GM21528 (cell line): ENCODE data around the gene SECISBP2L.
A peak's percentile ranks its signal among the peaks of the same experiment; 100 is the strongest.

Experiments used
- ATAC-seq: cut with Tn5 transposase; IDR thresholded peaks from one replicate; pipeline ENCODE4 v1.9.1; 2021; ENCODE audit warnings: mild to moderate bottlenecking, moderate library complexity; ENCODE audit not compliant: unreplicated experiment, low FRiP score

Gene SECISBP2L

GRCh38 chr15:48968066-48968465 is 78.2 kb downstream of the SECISBP2L start:
- ATAC-seq = no peak

GRCh38 chr15:48967336-48967735 is 78.9 kb downstream of the SECISBP2L start:
- ATAC-seq = no peak

GRCh38 chr15:48966595-48967301 is 79.5 kb downstream of the SECISBP2L start:
- peak; percentile 78 for ATAC-seq

GRCh38 chr15:48965972-48966371 is 80.3 kb downstream of the SECISBP2L start:
- ATAC-seq = peak; percentile 47

- ATAC-seq = no peak
Observed at GRCh38 chr15:48964898-48965297, 81.3 kb downstream of the SECISBP2L start.

- no peak for ATAC-seq
Observed at GRCh38 chr15:48963524-48964113, 82.6 kb downstream of the SECISBP2L start, which contains the start of gene SHC4. Gene SHC4, minus strand, starts transcription at chr15:48963919. Its CDS starts 904 bp downstream, at chr15:48963015.

GRCh38 chr15:48962662-48963523 is 83.4 kb downstream of the SECISBP2L start:
- no peak for ATAC-seq

GRCh38 chr15:48955967-48956366 is 90.3 kb downstream of the SECISBP2L start:
- ATAC-seq = no peak

- no peak for ATAC-seq
Observed at GRCh38 chr15:48955370-48955769, 90.9 kb downstream of the SECISBP2L start.

- no peak for ATAC-seq
Observed at GRCh38 chr15:48954538-48954937, 91.7 kb downstream of the SECISBP2L start.

- no peak for ATAC-seq
Observed at GRCh38 chr15:48946840-48947187, 99.4 kb downstream of the SECISBP2L start.

- ATAC-seq = no peak
Observed at GRCh38 chr15:48946074-48946839, 100.0 kb downstream of the SECISBP2L start.

GRCh38 chr15:48945386-48945785 is 100.9 kb downstream of the SECISBP2L start:
- no peak for ATAC-seq

- ATAC-seq = no peak
Observed at GRCh38 chr15:48941904-48942303, 104.3 kb downstream of the SECISBP2L start.

GRCh38 chr15:48940508-48940907 is 105.7 kb downstream of the SECISBP2L start:
- ATAC-seq = peak; percentile 69

- ATAC-seq = no peak
Observed at GRCh38 chr15:48939648-48940047, 106.6 kb downstream of the SECISBP2L start.
